Measurements from ENCODE around the gene IHH.

- TF ChIP-seq CTCF (IDR thresholded peaks at IDR 0.05) (no peak), POLR2A (IDR thresholded peaks at IDR 0.05) (no peak), POLR2AphosphoS5 (IDR thresholded peaks at IDR 0.05) (no peak)
Observed at GRCh38 chr2:219016721-219017120, 44.0 kb downstream of the IHH start.
